Raji (cell line): ENCODE results near the gene PRKN.

Source experiments
- POLR2A ChIP-seq: IDR thresholded peaks from 2 replicates; pipeline ENCODE4 v1.6.1; 2011; ENCODE audit warnings: low read depth, low read length, control low read depth; ENCODE audit not compliant: insufficient read depth

The PRKN gene

GRCh38 chr6:161866570-161866969 lies 861.0 kb downstream of the PRKN start:
- no peak for TF ChIP-seq POLR2A

GRCh38 chr6:161853657-161854056 lies 873.9 kb downstream of the PRKN start:
- TF ChIP-seq POLR2A = no peak

GRCh38 chr6:161850562-161850961 lies 877.0 kb downstream of the PRKN start:
- TF ChIP-seq POLR2A = no peak

DNA sequence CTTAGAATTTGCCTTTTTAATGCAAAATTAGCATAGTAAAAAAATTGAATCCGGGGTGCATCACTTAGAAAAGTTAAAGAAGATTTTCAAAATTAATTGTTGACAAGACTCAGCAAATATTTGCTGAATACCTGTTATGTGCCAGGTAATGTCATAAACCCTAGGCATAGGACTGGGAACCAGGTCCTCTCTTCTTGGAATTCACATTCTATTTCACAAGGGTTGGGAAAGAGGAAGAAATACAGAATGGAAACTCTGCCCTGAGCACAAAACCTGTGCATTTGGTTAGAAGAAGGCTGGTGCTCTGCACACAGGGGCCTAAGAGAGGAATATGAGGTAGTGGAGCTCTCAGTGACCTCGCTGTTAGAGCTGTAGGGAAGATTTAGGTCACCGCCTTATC lies 879.9 kb downstream of the PRKN start:
- no peak for TF ChIP-seq POLR2A

DNA sequence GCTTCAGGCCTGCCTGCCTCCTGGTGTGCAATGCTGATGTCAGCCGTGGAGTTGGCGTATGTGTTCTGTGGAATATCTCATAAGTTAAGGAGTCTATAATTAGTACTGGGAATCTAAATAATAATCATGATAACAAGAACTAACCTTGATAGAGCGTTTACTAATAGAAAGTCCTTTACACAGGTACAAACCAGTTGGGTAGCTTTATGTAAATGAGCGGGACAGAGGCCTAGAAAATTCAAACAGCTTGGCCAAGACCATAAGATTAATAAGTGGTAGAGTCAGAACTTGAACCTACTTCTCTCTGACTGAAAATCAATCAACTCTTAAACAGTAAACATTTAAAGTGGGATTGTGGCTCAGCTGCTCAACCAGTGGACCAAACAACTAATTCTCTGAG lies 882.8 kb downstream of the PRKN start:
- TF ChIP-seq POLR2A = no peak

DNA sequence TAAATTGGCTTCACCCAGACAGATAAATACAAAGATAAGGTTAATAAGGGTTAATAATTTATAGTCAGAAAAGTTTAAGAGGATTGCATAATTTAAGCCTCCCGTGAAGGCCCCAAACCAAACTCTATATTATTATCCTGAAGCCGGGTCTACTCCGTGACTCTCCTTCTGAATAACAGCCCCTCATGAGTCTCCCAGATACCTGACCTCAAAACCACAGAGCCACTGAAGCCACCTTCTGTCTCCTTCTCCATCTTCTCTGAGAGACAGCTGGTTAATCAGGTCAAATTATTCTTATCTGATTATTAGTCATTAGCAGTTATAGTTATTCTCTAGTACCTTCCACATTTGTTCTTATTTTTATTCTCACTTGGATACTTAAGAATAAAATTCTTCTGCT lies 884.5 kb downstream of the PRKN start:
- TF ChIP-seq POLR2A = no peak

DNA sequence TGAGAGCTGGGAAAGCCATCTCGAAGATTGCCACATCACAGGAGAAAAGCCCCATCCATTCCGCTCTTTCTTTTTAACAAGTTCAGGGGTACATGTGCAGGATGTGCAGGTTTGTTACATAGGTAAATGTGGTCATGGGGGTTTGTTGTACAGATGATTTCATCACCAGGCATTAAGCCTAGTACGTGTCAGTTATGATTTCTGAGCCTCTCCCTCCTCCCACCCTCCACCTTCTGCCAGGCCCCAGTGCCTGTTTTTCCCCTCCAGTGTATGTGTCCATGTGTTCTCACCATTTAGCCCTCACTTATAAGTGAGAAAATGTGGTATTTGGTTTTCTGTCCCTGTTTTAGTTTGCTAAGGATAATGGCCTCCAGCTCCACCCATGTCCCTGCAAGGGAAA lies 887.2 kb downstream of the PRKN start:
- TF ChIP-seq POLR2A = no peak

- TF ChIP-seq POLR2A = no peak
Measured at GRCh38 chr6:161838306-161839035, 889.1 kb downstream of the PRKN start.

GRCh38 chr6:161837854-161838253 lies 889.7 kb downstream of the PRKN start:
- no peak for TF ChIP-seq POLR2A

DNA sequence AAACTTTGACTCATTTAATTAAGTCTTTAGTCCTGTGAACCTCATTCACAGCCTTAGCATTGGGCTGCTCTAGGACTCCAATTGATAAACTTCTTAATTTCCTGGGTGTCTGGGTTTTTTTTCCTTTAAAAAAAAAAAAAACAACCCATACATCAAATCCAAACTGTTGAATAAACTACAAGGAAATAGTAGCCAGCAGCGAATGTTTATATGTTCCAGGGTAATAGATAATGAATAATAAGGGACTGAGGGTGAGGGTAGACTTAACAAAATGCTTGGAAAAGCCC lies 890.2 kb downstream of the PRKN start:
- no peak for TF ChIP-seq POLR2A

DNA sequence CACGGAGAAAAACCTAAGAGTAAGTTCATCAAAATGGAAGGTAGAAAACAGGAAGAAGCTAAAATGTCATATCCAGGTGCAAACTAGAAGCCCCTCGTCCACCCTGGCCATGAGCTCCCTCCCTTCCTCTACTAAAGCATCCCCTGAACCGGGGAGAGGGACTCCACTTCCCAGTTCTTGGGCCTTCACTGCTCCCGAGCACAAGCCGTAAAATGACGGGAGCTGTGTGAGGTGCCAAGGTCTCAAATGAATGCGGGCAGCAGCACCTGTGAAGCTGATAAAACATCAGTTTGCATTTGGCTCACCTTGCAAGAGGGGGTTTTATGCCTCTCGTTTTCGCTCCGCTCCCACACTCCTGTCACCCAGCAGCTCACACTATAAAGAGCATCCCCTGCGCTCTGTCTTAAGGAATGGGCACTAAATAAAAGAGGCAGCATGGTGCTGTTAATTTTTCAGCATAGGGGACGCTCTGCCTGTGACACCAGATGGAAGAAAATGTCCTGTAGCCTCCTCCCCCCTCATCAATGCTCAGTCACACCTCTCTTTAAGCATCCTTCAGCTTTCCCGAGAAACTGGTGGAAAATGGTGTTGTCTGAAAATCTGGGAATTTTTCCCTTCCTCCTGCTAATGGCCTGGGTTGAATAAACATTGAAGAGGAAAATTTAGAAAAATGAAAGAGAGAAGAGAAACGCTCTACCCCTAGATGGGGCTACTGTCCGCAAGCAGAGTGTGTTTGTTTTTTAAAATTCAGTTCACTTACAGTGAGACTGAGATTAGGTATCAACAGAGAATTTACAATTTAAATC lies 890.7 kb downstream of the PRKN start:
- TF ChIP-seq POLR2A = no peak

GRCh38 chr6:161835500-161836215 lies 891.9 kb downstream of the PRKN start:
- no peak for TF ChIP-seq POLR2A

GRCh38 chr6:161834426-161834825 lies 893.1 kb downstream of the PRKN start:
- no peak for TF ChIP-seq POLR2A

DNA sequence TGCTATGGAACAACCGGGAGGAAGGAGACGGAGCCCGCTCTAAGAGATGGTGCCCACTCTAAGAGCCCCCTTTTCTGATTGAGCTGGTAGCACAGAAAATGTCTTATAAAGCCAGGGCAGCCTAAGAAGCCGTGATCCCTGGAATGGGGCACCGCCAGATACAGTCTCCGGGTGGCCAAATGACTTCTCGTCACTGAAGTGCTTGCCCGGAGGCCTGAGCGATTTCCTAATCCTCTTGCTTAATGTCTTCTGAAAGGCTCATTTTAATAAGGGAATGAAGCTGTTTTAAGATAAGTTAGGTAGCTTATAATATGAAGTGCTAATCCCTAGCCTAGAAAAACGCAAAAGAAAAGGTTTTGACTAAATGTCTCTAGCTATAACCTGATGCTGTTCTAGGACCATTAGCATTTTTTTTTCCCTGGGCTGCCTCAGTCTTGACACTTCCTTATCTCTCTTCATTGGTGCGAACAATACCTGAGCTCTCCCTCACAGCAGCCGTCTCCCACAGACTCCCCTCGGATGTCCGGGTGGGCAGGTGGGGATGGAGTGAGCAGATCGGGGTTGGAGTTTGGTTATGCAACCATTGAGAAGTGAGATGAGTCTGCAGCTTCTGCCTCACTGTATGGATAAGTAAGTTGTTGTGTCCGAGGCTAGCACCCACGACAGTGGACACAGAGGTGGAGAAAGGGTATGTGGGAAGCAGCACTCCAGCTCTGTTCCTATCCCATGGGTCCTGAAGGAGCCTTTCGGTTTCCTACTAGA lies 894.3 kb downstream of the PRKN start:
- TF ChIP-seq POLR2A = no peak

- TF ChIP-seq POLR2A = no peak
Measured at GRCh38 chr6:161832622-161833021, 894.9 kb downstream of the PRKN start.

DNA sequence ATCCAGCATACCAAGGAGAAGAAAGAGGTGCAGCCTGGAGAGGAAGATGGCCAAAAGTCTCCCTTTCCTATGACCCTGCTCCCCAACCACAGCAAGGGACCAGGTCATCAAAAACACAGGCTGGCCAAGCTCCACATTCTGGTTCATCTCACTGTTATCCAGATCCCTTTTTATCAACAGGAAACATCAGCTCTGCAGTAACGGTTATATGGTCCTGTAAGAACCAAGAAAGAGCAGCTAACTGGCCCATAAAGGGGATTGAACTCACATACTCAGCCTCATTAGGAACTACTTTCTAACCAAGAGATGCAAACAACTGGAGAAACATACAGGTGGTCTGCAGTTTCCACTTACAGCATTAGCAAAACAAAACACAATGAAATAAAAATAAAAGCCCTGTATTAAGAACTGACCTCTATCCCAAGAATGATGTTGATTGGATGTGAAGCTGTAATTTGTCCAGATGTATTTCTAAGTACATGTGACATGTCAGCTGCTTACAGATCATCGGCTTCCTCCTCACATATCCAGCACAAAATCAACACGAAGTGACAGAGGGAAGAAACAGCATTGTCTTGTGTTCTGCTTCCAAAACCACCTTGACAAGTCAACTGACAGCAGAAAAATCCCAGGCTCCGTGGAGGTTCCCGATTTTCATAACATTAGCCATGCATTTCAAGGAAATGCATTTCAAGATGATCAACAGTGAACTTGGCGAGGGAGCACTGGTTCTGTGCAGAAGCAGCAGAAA lies 896.5 kb downstream of the PRKN start:
- no peak for TF ChIP-seq POLR2A
